Measurements from ENCODE around the gene ATG7. TPM values are rescaled to one million over a fixed set of nuclear protein-coding genes. Genes with fewer than 3 reads are reported as not detected.

The ATG7 gene
- total and polyA plus RNA-seq, 4 donors: 7.4 to 53.8 (median 15.6) TPM

DNA sequence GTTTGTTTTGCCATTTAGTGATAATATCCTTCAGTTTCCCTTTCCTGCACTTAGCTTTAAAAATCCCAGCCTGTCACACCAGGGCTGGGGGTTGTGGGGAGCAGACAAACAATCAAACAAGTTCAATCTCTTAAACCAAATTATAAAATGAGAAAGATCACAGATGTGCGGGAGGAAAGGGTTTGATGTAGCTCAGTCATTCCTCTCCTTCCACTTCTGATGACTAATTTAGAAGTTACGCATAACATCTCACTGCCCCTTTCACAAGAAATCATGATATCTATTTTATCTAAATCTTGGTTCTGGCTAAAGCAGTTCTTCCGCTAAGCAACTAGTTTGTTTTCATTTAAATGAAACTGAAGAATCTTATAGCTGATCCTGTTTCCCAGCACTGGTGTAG lies 34.1 kb upstream of the ATG7 start:
- H3K36me3 ChIP-seq (ENCODE audit: control insufficient read depth in 4 of 4, insufficient read depth in 3 of 4, low read depth in 1 of 4, low read length in 3 of 4): no peaks in the 10 kb centered on the region
- no peak overlapping the region for H3K27ac ChIP-seq (ENCODE audit: low read depth in 1 of 2, low read length in 2 of 2)
- H3K9ac ChIP-seq (ENCODE audit: low read depth in 1 of 2, low read length in 2 of 2): no peak overlapping the region
- no peaks in the 10 kb centered on the region for H3K4me1 ChIP-seq (ENCODE audit: control insufficient read depth in 4 of 4, insufficient read depth in 4 of 4, low read length in 3 of 4)
- 77% methylated on average over 3 of the region's 3 CpGs for WGBS
- DNase-seq (ENCODE audit: low spot score): no peak
- H3K4me3 ChIP-seq (ENCODE audit: low read depth in 1 of 3, low read length in 3 of 3): no peak overlapping the region
- no peaks in the 10 kb centered on the region for H3K9me3 ChIP-seq (ENCODE audit: control insufficient read depth in 4 of 4, low read length in 3 of 4)
- peaks cover 0 to 2% (median 0%) of the 10 kb centered on the region in 4 donors for H3K27me3 ChIP-seq (ENCODE audit: control insufficient read depth in 4 of 4, insufficient read depth in 4 of 4, low read length in 3 of 4)
- TF ChIP-seq FOXA2 (IDR thresholded peaks at IDR 0.05) (no peak), YY1 (IDR thresholded peaks at IDR 0.05) (no peak), NR2F2 (IDR thresholded peaks at IDR 0.05) (no peak), RXRA (IDR thresholded peaks at IDR 0.05) (no peak), SP1 (IDR thresholded peaks at IDR 0.05) (no peak), JUND (IDR thresholded peaks at IDR 0.05) (no peak), HNF4G (IDR thresholded peaks at IDR 0.05) (no peak)
- TF ChIP-seq, protein P1, sequence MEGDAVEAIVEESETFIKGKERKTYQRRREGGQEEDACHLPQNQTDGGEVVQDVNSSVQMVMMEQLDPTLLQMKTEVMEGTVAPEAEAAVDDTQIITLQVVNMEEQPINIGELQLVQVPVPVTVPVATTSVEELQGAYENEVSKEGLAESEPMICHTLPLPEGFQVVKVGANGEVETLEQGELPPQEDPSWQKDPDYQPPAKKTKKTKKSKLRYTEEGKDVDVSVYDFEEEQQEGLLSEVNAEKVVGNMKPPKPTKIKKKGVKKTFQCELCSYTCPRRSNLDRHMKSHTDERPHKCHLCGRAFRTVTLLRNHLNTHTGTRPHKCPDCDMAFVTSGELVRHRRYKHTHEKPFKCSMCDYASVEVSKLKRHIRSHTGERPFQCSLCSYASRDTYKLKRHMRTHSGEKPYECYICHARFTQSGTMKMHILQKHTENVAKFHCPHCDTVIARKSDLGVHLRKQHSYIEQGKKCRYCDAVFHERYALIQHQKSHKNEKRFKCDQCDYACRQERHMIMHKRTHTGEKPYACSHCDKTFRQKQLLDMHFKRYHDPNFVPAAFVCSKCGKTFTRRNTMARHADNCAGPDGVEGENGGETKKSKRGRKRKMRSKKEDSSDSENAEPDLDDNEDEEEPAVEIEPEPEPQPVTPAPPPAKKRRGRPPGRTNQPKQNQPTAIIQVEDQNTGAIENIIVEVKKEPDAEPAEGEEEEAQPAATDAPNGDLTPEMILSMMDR (IDR thresholded peaks at IDR 0.05; ENCODE audit: low read depth, low read length, missing input control): no peak
- TF ChIP-seq, protein P2, sequence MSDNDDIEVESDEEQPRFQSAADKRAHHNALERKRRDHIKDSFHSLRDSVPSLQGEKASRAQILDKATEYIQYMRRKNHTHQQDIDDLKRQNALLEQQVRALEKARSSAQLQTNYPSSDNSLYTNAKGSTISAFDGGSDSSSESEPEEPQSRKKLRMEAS (IDR thresholded peaks at IDR 0.05): no peak

DNA sequence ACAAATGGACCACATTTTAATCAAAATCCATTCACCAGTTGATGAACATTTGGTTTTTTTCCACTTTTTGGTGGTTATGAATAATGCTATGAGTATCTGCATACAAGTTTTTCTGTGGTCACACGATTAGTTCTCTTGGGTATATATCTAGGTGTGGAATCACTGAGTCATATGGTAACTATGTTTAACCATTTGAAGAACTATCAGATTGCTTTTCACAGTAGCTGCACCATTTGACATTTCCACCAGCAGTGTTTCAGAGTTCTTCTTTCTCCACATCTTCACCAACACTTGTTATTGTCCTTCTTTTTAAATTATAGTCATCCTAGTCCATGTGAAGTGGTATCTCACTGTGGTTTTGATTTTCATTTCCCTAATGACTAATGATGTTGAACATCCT lies 33.3 kb upstream of the ATG7 start:
- TF ChIP-seq ZBTB33 (IDR thresholded peaks at IDR 0.05) (no peak), HNF4G (IDR thresholded peaks at IDR 0.05) (no peak), HNF4A (conservative IDR thresholded peaks at IDR 0.05) (no peak), YY1 (IDR thresholded peaks at IDR 0.05) (no peak), SP1 (IDR thresholded peaks at IDR 0.05) (no peak), TAF1 (conservative IDR thresholded peaks at IDR 0.05) (no peak), NR2F2 (IDR thresholded peaks at IDR 0.05) (no peak), REST (IDR thresholded peaks at IDR 0.05) (no peak)
- TF ChIP-seq, protein P2 (IDR thresholded peaks at IDR 0.05): no peak
- TF ChIP-seq, protein P3, sequence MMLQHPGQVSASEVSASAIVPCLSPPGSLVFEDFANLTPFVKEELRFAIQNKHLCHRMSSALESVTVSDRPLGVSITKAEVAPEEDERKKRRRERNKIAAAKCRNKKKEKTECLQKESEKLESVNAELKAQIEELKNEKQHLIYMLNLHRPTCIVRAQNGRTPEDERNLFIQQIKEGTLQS (IDR thresholded peaks at IDR 0.05): no peak
- no peak overlapping the region for H3K4me3 ChIP-seq (ENCODE audit: low read depth in 1 of 3, low read length in 3 of 3)
- no peaks in the 10 kb centered on the region for H3K4me1 ChIP-seq (ENCODE audit: control insufficient read depth in 4 of 4, insufficient read depth in 4 of 4, low read length in 3 of 4)
- WGBS: 64% methylated on average over 1 of the region's 1 CpG
- H3K27me3 ChIP-seq (ENCODE audit: control insufficient read depth in 4 of 4, insufficient read depth in 4 of 4, low read length in 3 of 4): peaks cover 0 to 2% (median 0%) of the 10 kb centered on the region in 4 donors
- no peak for DNase-seq (ENCODE audit: low spot score)
- H3K36me3 ChIP-seq (ENCODE audit: control insufficient read depth in 4 of 4, insufficient read depth in 3 of 4, low read depth in 1 of 4, low read length in 3 of 4): no peaks in the 10 kb centered on the region
- no peak overlapping the region for H3K9ac ChIP-seq (ENCODE audit: low read depth in 1 of 2, low read length in 2 of 2)
- no peak overlapping the region for H3K27ac ChIP-seq (ENCODE audit: low read depth in 1 of 2, low read length in 2 of 2)
- H3K9me3 ChIP-seq (ENCODE audit: control insufficient read depth in 4 of 4, low read length in 3 of 4): no peaks in the 10 kb centered on the region
